K562 (cell line): ENCODE measurements around the gene MRPS6. TPM values are rescaled to one million over a fixed set of nuclear protein-coding genes. Genes with fewer than 3 reads are reported as not detected.

Experiments used
- ATAC-seq: fragments of 200-7000 bp; cut with Tn5 transposase; 3 replicates; pipeline ENCODE4 v1.9.1; 2020; ENCODE audit warnings: moderate library complexity
- BruUV-seq: library from RNA; stranded (reverse); fragments of 400-500 nt; replicated peaks from 2 replicates; lab custom pipeline; 2021; lab: Mats Ljungman, UMichigan
- CTCF ChIA-PET: fragments of 300-600 bp; formaldehyde crosslinking; extraction: SDS; loops from one replicate; lab custom pipeline; 2021; ENCODE audit warnings: low intra/inter-chr PET ratio; lab: Yijun Ruan, JAX
- POLR2A ChIA-PET: fragments of 300-600, 350-650 bp; sonication (Branson Sonifier 250); formaldehyde crosslinking; extraction: SDS; loops from one replicate; lab custom pipeline; 2021; ENCODE audit warnings: antibody characterized with exemption, inconsistent platforms; lab: Yijun Ruan, JAX
- DNase-seq, 4 experiments: peaks; one replicate each; pipeline versions ENCODE4 v3.0.0 to v3.0.0-alpha.2; 2011 to 2018; ENCODE audit warnings: low spot score in 3 of 4, mixed read lengths in 3 of 4; ENCODE audit errors: extremely low read depth in 1 of 4
- FAIRE-seq: peaks from 2 replicates; lab custom pipeline; 2011; peaks lifted over from hg19 to GRCh38; lab: Jason Lieb, UNC
- H2AFZ ChIP-seq: 2 replicates; pipeline ENCODE4 v1.6.0; 2011; ENCODE audit warnings: low read depth, low read length, control low read depth, inconsistent platforms
- H3K27ac ChIP-seq: fragments of 200-600 bp; 3 replicates; pipeline ENCODE4 v1.8.0; 2011; ENCODE audit warnings: low read depth, mild to moderate bottlenecking, control low read depth, inconsistent platforms, low read length, moderate library complexity, mixed read lengths; ENCODE audit errors: extremely low read depth
- H3K27me3 ChIP-seq, 2 experiments: fragments of 300-600 bp in 1 of 2; 2 replicates in 1 of 2; 3 replicates in 1 of 2; pipeline versions ENCODE4 v1.6.0 to v1.8.0; 2011; ENCODE audit warnings: inconsistent platforms in 2 of 2, low read length in 2 of 2, mild to moderate bottlenecking in 1 of 2, mixed read lengths in 1 of 2, moderate library complexity in 1 of 2; ENCODE audit not compliant: control insufficient read depth in 2 of 2, insufficient read depth in 2 of 2
- H3K36me3 ChIP-seq: fragments of 300-600 bp; 3 replicates; pipeline ENCODE4 v1.8.0; 2011; ENCODE audit warnings: mild to moderate bottlenecking, low read length, inconsistent platforms; ENCODE audit not compliant: control insufficient read depth, insufficient read depth
- H3K4me1 ChIP-seq, 2 experiments: fragments of 200-600 bp in 1 of 2; replicated peaks in 1 of 2; 2 replicates in 1 of 2; 3 replicates in 1 of 2; pipeline versions ENCODE4 v1.5.1 to v1.8.0; 2011; ENCODE audit warnings: inconsistent platforms in 2 of 2, low read length in 2 of 2, mild to moderate bottlenecking in 1 of 2, mixed read lengths in 1 of 2, moderate library complexity in 1 of 2; ENCODE audit not compliant: control insufficient read depth in 2 of 2, insufficient read depth in 2 of 2
- H3K4me2 ChIP-seq: 2 replicates; pipeline ENCODE4 v1.6.1; 2011; ENCODE audit warnings: low read length, control low read depth, inconsistent platforms, mixed read lengths; ENCODE audit not compliant: insufficient read depth
- H3K4me3 ChIP-seq: fragments of 200-600 bp; sonication (generic), shearing (Covaris generic); 2 replicates; pipeline ENCODE4 v1.5.1; 2016; ENCODE audit warnings: control low read depth, inconsistent platforms
- H3K79me2 ChIP-seq: fragments of 200-600 bp; 3 replicates; pipeline ENCODE4 v1.8.0; 2011; ENCODE audit warnings: low read length, inconsistent platforms; ENCODE audit not compliant: control insufficient read depth, insufficient read depth
- H3K9ac ChIP-seq, 2 experiments: 2 replicates each; pipeline versions ENCODE4 v1.6.0 to v1.6.1; 2011; ENCODE audit warnings: low read depth in 2 of 2, low read length in 2 of 2, control low read depth in 1 of 2, inconsistent platforms in 1 of 2, mild to moderate bottlenecking in 1 of 2, mixed read lengths in 1 of 2; ENCODE audit not compliant: insufficient read depth in 1 of 2
- H3K9me1 ChIP-seq: one replicate; pipeline ENCODE4 v1.6.0; 2011; ENCODE audit warnings: inconsistent platforms, mild to moderate bottlenecking, low read length, moderate library complexity; ENCODE audit not compliant: control insufficient read depth, insufficient read depth
- H3K9me3 ChIP-seq: replicated peaks from 2 replicates; pipeline ENCODE4 v1.5.1; 2011; ENCODE audit warnings: low read depth, low read length, inconsistent platforms; ENCODE audit not compliant: control insufficient read depth, insufficient read depth
- H4K20me1 ChIP-seq: replicated peaks from 2 replicates; pipeline ENCODE4 v1.6.1; 2011; ENCODE audit warnings: low read length, inconsistent platforms, mixed read lengths; ENCODE audit not compliant: control insufficient read depth, insufficient read depth
- PKNOX1 ChIP-seq: fragments of 450-650 bp; IDR thresholded peaks from 2 replicates; pipeline ENCODE4 v1.6.1; 2016
- RAD21 ChIP-seq, 2 experiments: fragments of 250-450 bp in 1 of 2; fragments of 450-650 bp in 1 of 2; sonication (Bioruptor Pico) in 1 of 2; formaldehyde crosslinking in 1 of 2; IDR thresholded peaks in 1 of 2; conservative IDR thresholded peaks in 1 of 2; 2 replicates each; pipeline versions ENCODE4 v1.4.0 to v1.8.0; 2020 to 2022; ENCODE audit warnings: mild to moderate bottlenecking in 2 of 2, moderate library complexity in 1 of 2
- TFAP4 ChIP-seq: sonication (generic); formaldehyde crosslinking; IDR thresholded peaks from 2 replicates; pipeline ENCODE4 v1.8.0; 2022; ENCODE audit warnings: missing genetic modification reagents, mild to moderate bottlenecking, moderate library complexity, borderline replicate concordance
- WGBS: fragments of 100-300 bp; shearing (Covaris generic); methylation state at CpG from one replicate; pipeline ENCODE4 v1.1.6; 2016; ENCODE audit warnings: low coverage, mixed read lengths; ENCODE audit not compliant: insufficient coverage; ENCODE audit errors: missing lambda C conversion rate; 5-methylcytosine and 5-hydroxymethylcytosine counted together
- in situ Hi-C: fragments of 300-500 bp; cut with MboI; formaldehyde crosslinking; loops from 4 replicates; pipeline ENCODE4 v1.15.0; 2018; ENCODE audit warnings: inconsistent platforms, mixed read lengths
- intact Hi-C: fragments of 100-400 bp; cut with micrococcal nuclease; formaldehyde crosslinking; loops from 2 replicates; pipeline ENCODE4 v1.14.2; 2022
- polyA plus RNA-seq, 8 experiments: library from polyadenylated mRNA; depleted of rRNA in 4 of 8; stranded (reverse) in 5 of 8; unstranded in 3 of 8; fragments of >200 nt; fragmentation: Nextera tagmentation in 2 of 8; fragmentation: Illumina TruSeq in 1 of 8; extraction: Ambion mirVana in 2 of 8; extraction: Trizol in 1 of 8; gene quantifications; 2 replicates each; pipeline versions ENCODE4 v1.2.1 to v1.2.3, GENCODE V29; 2011 to 2014; ENCODE audit warnings: inconsistent platforms in 1 of 8, missing spikeins in 1 of 8
- total RNA-seq, 7 experiments: library from RNA; depleted of rRNA in 6 of 7; stranded (reverse); fragments of >200 nt in 6 of 7; fragmentation: Illumina TruSeq in 2 of 7; extraction: Trizol in 2 of 7; gene quantifications; 2 replicates each; pipeline versions ENCODE4 v1.2.1 to v1.2.3, GENCODE V29; 2011 to 2021; ENCODE audit warnings: low replicate concordance in 1 of 7
- TF ChIP-seq, protein P1 (sequence below), 3 experiments: IDR thresholded peaks in 2 of 3; conservative IDR thresholded peaks in 1 of 3; 2 replicates each; pipeline ENCODE4 v1.5.1; 2011 to 2012; ENCODE audit warnings: low read length in 3 of 3, mild to moderate bottlenecking in 3 of 3, control low read depth in 2 of 3, improper control_type of control experiment in 1 of 3, inconsistent platforms in 1 of 3, low read depth in 1 of 3, mixed read lengths in 1 of 3, moderate library complexity in 1 of 3; ENCODE audit not compliant: insufficient read depth in 2 of 3

Gene MRPS6
- total and polyA plus RNA-seq, 9 of the 15 experiments (the other 6 are each of a cell fraction or from before 2014, with no cell fraction given): 26.1 to 72.0 (median 39.3) TPM

- Histone ChIP-seq H3K27me3 (no peaks in the 10 kb centered on the region), H3K79me2 (peaks cover 36% of the 10 kb centered on the region), H3K9me1 (peaks cover 3% of the 10 kb centered on the region), H2AFZ (no peak overlapping the region), H4K20me1 (no peaks in the 10 kb centered on the region), H3K4me2 (no peak overlapping the region), H3K9ac (peak overlapping the region in 1 of 2 experiments; percentile 26; a peak in 1 of 4 replicates), H3K4me3 (no peak overlapping the region), H3K4me1 (peaks cover 3 to 17% of the 10 kb centered on the region in 2 experiments; a peak in 3 of 5 replicates), H3K27ac (no peak overlapping the region), H3K36me3 (peaks cover 38% of the 10 kb centered on the region), H3K9me3 (no peaks in the 10 kb centered on the region)
- intact Hi-C loops (no loop called here), in situ Hi-C loops (no loop called here)
- BruUV-seq: no TSS peak
- 64% methylated on average over 17 of the region's 17 CpGs for WGBS
- DNase-seq (peak in 2 of 4 experiments; percentile 20 to 31), ATAC-seq (peak; percentile 84), FAIRE-seq (peak; percentile 68)
- TF ChIP-seq, protein P1, sequence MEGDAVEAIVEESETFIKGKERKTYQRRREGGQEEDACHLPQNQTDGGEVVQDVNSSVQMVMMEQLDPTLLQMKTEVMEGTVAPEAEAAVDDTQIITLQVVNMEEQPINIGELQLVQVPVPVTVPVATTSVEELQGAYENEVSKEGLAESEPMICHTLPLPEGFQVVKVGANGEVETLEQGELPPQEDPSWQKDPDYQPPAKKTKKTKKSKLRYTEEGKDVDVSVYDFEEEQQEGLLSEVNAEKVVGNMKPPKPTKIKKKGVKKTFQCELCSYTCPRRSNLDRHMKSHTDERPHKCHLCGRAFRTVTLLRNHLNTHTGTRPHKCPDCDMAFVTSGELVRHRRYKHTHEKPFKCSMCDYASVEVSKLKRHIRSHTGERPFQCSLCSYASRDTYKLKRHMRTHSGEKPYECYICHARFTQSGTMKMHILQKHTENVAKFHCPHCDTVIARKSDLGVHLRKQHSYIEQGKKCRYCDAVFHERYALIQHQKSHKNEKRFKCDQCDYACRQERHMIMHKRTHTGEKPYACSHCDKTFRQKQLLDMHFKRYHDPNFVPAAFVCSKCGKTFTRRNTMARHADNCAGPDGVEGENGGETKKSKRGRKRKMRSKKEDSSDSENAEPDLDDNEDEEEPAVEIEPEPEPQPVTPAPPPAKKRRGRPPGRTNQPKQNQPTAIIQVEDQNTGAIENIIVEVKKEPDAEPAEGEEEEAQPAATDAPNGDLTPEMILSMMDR (IDR thresholded peaks at IDR 0.05 in 2 of 3, conservative IDR thresholded peaks at IDR 0.05 in 1 of 3; ENCODE audit: insufficient read depth in 2 of 3, low read depth in 1 of 3, low read length in 3 of 3): peak; percentile 4 to 31 (median 25); a peak in 1 of 6 replicates
- TF ChIP-seq RAD21 (CRISPR knock-in tag; conservative IDR thresholded peaks at IDR 0.05 in 1 of 2, IDR thresholded peaks at IDR 0.05 in 1 of 2) (peak in 1 of 2 experiments; percentile 26; a peak in 1 of 4 replicates), PKNOX1 (peak; percentile 57; the same call in 1 of the 2 replicates), TFAP4 (CRISPR knock-in tag) (no peak)
- ChIA-PET POLR2A (interaction anchor here (0.9 to 1.0 kb wide), 2 partner anchors 29 to 53 kb away, joined by 3 read pairs; no protein-coding TSS in a partner anchor), CTCF (no interaction called here)
These were observed 55.9 kb downstream of the MRPS6 start for GRCh38 chr21:34129039-34129891.
